GM21576 (cell line): Measurements from ENCODE around the gene UHRF2.
"Not testable (repeated sequence)": the region's sequence is repeated elsewhere in the genome, so short reads cannot be mapped to it uniquely, and the experiment has no call there.

ENCODE experiments used
- ATAC-seq: cut with Tn5 transposase; IDR thresholded peaks from one replicate; pipeline ENCODE4 v1.9.1; 2021; ENCODE audit warnings: mild to moderate bottlenecking, moderate library complexity; ENCODE audit not compliant: unreplicated experiment

Gene UHRF2

DNA sequence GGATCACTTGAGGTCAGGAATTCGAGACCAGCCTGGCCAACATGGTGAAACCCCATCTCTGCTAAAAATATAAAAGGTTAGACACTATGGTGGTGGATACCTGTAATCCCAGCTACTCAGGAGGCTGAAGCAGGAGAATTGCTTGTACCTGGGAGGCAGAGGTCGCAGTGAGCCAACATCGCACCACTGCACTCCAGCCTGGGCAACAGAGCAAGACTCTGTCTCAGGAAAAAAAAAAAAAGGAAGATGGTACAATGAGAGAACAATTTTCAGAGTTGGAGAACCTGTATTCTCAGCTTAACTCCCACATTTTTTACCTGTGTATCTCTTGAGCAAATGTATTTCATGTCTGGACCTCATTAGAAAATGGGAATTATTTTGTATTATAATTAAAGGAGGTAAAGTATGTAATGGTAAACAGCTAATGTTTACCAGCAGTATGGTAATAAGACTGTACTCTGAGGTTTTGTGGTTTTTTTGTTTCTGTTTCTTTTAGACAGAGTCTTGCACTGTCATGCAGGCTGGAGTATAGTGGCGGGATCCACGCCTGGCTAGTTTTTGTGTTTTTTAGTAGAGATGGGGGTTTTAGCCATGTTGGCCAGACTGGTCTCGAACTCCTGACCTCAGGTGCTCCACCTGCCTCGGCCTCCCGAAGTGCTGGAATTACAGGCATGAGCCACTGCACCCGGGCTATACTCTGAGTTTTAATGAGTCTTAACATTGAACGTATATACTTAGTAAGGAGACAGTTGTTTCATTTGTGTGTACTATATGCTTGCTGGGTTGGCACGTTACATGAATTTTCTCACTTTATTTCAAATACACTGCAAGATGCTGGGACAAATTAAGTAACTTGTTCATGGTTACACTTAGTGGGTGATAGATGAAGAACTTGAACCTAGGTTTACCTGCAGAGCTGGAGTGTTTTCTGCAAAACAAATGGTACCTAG lies 16.2 kb downstream of the UHRF2 start:
- ATAC-seq, result peak; percentile 89

- ATAC-seq, result no peak
Measured at GRCh38 chr9:6431038-6431437, 18.0 kb downstream of the UHRF2 start.

DNA sequence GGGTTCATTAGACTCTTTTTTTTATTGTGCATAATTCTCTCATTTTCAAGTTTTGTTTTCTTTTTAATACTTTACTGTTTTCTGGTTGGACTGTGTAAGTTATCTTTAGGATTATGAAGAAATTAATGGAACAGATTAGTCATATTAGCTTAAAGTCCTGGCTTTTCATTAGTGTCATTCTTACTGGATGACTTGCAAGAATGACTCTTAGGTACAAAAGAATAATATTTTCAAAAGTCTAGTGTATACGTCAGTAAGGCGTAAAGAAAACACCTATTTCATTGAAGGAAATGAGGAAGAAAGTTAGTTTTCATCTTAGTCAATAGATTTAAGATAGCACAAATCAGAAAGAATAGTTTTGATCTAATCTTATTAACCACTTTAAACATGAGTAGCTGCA lies 20.4 kb downstream of the UHRF2 start:
- ATAC-seq, result no peak

GRCh38 chr9:6439051-6439703 lies 26.2 kb downstream of the UHRF2 start:
- no peak for ATAC-seq

DNA sequence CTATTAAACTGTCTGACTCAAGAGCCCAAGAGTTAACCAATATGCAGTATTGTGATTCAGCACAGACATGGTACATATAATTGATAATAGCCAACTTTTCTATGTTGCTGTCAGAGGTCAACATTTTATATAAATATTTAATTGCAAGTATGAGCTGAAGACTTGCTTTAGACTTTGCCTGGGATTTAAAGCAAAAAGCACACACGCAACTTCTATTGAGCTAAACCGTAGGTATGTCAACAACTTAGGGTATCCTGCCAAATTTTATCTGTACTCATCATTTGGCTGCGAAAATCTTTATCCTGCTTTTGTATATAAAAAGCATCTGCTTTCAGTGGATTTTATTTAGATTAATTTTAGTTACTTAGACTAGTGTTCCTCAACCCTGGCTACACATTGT lies 27.4 kb downstream of the UHRF2 start:
- no peak for ATAC-seq

DNA sequence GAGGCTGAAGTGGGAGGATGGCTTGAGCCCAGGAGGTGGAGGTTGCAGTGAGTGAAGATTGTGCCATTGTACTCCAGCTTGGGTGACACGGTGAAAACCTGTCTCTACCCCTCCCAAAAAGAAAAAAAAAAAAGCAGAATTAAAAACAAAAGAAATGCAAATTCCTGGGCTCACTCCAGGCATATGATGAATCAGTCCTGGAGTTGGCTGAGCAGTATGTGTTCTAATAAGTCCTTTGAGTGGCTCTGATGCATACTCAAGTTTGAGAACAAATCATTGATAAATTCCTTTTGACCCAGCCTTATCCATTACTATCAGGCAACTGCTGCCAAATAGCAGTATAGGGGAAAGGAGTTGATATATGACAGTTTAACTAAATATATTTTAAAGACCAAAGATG lies 28.3 kb downstream of the UHRF2 start:
- no peak for ATAC-seq

DNA sequence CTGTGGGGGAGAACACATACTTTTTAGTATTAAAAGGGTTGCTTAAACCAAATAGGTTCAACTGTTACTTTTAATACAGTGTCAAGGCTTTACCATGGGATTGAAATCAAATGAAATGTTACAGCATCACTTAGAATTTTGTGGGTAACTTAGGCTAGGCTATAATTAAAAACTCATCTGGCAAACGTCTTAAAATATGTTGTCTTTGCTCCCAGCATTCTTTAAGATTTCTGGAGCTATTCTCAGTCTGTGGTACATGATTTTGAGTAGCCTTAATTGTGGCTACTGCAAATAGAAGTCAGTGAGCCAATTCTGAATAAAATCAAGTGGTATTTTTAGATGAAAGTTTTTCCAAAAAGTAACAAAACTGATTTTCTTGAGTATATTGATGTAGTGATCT lies 30.7 kb downstream of the UHRF2 start:
- ATAC-seq, result no peak

DNA sequence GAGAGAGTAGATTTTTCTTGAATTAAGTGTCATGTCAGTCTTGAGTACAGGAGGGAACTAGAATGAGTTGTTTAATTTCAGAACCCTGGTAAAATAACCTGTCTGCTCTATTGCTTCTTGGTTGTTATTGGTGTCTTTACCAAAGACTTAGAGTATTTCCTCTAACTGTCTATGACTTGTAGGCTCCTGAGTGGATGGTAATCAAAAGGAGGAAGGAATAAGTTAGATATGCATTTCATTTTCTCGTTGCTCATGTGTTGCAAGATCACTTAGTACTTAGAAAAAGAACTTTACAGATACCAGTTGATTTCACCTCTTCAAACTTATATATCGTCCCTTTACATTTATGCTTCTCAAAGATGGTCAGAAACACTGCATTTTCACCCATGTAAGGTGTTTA lies 31.1 kb downstream of the UHRF2 start:
- no peak for ATAC-seq

GRCh38 chr9:6449086-6449485 lies 36.1 kb downstream of the UHRF2 start:
- no peak for ATAC-seq

- ATAC-seq, result no peak
Measured at GRCh38 chr9:6449645-6450044, 36.6 kb downstream of the UHRF2 start.

GRCh38 chr9:6450641-6451375 lies 37.8 kb downstream of the UHRF2 start:
- ATAC-seq, result no peak

GRCh38 chr9:6455292-6455691 lies 42.3 kb downstream of the UHRF2 start:
- not testable (repeated sequence) for ATAC-seq

GRCh38 chr9:6458704-6459103 lies 45.7 kb downstream of the UHRF2 start:
- not testable (repeated sequence) for ATAC-seq

DNA sequence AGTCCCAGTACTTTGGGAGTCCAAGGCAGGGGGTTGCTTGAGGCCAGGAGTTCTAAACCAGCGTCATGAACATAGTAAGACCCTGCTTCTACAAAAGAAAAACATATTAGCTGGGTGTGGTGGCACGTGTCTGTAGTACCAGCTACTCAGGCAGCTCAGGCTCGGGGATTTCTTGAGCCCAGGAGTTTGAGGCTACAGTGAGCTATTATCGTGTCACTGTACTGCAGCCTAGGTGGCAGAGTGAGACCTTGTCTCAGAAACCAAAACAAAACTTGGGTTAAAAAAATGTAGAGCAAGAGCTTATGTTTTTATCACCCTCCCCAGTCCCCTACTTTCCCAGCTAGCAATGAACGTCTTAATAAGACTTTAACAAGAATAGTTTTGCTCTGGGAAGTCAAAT lies 46.7 kb downstream of the UHRF2 start:
- ATAC-seq, result no peak

DNA sequence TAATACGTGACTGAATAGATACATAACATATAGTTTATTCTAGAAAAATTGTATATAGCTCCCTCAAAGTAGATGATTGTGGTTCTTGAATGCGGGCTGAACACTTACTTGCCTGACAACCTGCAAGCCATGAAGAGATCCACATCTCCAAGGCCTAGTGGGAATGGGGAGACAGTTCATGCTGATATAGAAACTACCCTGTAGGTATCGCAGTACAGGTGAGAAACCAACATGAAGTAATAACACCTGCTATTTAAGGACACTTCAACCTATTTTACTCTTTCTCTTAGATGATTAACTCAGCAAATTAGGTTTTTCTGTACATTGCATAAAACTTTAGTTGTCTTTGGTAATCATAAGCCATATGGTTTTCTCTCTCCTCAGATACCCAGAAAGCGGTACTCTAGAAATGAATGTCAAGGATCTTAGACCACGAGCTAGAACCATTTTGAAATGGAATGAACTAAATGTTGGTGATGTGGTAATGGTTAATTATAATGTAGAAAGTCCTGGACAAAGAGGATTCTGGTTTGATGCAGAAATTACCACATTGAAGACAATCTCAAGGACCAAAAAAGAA lies 47.3 kb downstream of the UHRF2 start:
- ATAC-seq, result no peak

DNA sequence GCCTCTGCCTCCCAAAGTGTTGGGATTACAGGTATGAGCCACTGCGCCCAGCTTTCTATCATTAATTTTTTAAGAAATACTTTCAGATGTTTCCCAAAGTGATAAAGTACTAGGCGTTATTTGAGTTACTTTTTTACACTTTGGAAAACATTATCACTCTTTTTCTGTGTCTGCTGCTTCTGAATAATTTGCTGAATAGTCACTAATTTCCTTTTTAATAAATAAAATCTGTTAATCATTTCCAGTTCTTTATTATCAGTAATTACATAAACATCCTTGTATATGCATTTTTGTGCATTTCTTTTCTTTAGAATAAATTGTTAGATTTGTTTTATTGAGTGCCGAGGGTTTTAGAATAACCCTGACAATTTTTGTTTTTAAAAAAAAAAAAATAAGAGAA lies 48.6 kb downstream of the UHRF2 start:
- ATAC-seq, result no peak

DNA sequence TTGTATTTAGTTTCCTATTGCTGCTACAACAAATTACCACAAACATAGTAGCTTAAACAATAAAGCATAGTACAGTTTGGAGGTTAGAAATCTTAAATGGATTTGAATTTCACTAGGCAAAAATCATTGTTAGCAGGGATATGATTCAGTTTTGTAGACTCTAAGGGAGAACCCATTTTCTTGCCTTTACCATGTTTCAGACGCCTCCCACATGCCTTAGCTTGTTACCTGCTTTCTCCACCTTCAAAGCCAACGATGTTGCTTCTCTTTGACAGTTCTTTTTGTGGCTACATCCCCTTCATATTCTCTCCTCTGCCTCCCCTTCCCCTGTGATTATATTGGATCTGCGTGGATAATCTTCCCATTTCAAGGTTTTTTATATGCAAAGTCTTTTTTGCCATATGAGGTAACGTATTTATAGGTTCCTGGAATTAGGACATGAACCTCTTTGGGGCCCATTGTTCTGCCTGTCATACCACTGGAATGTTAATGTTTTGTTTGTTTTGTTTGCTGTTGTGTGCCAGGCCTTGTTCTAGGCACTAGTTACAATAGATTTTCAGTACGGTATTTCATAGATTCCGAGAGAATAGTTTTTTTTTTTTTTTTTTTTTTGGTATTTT lies 54.1 kb downstream of the UHRF2 start:
- no peak for ATAC-seq

DNA sequence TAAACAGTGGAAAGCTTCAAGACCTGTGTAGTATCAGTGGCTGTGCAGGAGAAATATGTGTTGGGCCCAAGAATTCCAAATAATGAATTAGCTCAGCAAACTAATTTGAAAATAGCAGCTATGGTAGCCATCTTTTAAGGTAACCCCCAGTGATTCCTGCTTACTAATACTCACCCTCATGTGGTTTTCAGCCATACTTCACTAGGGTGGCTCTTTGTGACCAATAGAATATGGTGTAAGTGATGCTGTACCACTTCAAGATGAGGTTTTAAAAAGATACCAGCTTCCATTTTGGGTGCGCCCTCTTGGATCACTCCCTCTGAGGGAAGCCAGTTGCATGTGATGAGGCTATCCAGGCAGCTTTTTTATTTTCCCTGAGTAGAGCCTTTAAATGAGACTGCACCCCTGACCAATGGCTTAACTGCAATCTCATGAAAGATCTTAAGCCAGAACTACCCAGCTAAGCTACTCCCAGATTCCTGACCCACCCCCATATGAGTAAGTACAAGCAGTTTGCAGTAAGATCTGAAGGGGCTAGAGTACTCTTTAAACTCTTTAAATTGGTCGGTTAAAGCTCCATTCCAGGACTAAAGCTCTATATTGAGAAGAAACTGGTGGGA lies 58.3 kb downstream of the UHRF2 start:
- ATAC-seq, result no peak

- ATAC-seq, result no peak
Measured at GRCh38 chr9:6473151-6473550, 60.2 kb downstream of the UHRF2 start.

DNA sequence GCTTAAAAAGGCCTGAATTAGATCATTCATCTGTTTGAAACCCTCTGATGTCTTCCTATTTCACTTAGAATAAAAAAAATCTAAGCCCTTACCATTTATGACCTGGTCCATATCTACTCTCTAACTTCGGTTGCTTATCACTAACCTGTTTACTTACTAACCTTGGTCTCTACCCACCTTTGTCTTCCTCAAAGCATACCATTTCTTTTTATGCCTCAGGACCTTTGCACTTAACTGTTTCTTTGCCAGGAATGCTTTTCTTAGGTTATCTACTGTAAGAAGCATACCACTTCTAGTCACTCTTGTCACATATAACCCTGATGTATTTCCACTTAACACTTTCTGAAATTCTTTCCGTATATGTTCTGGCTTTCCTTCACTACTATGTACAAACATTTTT lies 67.0 kb downstream of the UHRF2 start:
- ATAC-seq, result no peak
